NB4 (cell line): Measurements from ENCODE around the gene DBNL.

ENCODE experiments used
- MYC ChIP-seq: IDR thresholded peaks from 2 replicates; pipeline ENCODE4 v1.6.1; 2011; ENCODE audit warnings: low read depth, low read length
- POLR2A ChIP-seq: IDR thresholded peaks from 2 replicates; pipeline ENCODE4 v1.6.1; 2011; ENCODE audit warnings: mild to moderate bottlenecking; ENCODE audit not compliant: insufficient read length; ENCODE audit errors: extremely low read depth
- TF ChIP-seq, protein P1 (sequence below): IDR thresholded peaks from one replicate; pipeline ENCODE4 v1.5.1; 2012; ENCODE audit warnings: low read depth, low read length
- TF ChIP-seq, protein P2 (sequence below): IDR thresholded peaks from 2 replicates; pipeline ENCODE4 v1.6.1; 2011; ENCODE audit warnings: low read depth, low read length

- TF ChIP-seq, protein P1, sequence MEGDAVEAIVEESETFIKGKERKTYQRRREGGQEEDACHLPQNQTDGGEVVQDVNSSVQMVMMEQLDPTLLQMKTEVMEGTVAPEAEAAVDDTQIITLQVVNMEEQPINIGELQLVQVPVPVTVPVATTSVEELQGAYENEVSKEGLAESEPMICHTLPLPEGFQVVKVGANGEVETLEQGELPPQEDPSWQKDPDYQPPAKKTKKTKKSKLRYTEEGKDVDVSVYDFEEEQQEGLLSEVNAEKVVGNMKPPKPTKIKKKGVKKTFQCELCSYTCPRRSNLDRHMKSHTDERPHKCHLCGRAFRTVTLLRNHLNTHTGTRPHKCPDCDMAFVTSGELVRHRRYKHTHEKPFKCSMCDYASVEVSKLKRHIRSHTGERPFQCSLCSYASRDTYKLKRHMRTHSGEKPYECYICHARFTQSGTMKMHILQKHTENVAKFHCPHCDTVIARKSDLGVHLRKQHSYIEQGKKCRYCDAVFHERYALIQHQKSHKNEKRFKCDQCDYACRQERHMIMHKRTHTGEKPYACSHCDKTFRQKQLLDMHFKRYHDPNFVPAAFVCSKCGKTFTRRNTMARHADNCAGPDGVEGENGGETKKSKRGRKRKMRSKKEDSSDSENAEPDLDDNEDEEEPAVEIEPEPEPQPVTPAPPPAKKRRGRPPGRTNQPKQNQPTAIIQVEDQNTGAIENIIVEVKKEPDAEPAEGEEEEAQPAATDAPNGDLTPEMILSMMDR, result no peak
- TF ChIP-seq MYC (no peak), POLR2A (no peak)
- TF ChIP-seq, protein P2, sequence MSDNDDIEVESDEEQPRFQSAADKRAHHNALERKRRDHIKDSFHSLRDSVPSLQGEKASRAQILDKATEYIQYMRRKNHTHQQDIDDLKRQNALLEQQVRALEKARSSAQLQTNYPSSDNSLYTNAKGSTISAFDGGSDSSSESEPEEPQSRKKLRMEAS, result no peak
These were observed 56.2 kb downstream of the DBNL start for GRCh38 chr7:44100458-44101302.
